Measurements from ENCODE around the gene PIM3. TPM values are rescaled to one million over a fixed set of nuclear protein-coding genes. Genes with fewer than 3 reads are reported as not detected.

PIM3 gene
- total RNA-seq, 1 donor from 2014 or later = 119 TPM

DNA sequence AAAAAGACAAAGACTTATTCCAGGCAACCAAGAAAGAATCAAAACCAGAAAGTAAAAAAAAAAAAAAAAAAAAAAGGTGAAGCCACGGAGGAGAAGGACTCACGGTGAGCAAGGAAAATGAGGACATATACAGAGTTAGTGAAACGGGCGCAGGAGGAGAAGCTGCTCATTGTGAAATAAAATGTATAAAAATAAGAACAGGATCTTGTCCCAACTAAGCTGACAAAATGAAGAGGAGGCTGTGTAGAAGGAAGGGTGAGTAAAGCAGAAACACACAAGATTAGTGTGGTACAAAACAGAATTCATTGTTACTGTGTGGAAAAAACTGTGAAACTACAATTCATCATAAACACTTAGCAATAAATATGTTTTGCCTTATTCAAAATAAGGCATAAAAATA is 44.3 kb downstream of the PIM3 start:
- peaks cover 2% of the 10 kb centered on the region for H3K27me3 ChIP-seq
- ATAC-seq = no peak
- intact Hi-C loops (cut with DNase I) = no loop called here
- no peaks in the 10 kb centered on the region for H3K36me3 ChIP-seq
- no peak for DNase-seq
- H3K4me1 ChIP-seq = no peaks in the 10 kb centered on the region
- no peak overlapping the region for H3K27ac ChIP-seq
- TF ChIP-seq, protein P1, sequence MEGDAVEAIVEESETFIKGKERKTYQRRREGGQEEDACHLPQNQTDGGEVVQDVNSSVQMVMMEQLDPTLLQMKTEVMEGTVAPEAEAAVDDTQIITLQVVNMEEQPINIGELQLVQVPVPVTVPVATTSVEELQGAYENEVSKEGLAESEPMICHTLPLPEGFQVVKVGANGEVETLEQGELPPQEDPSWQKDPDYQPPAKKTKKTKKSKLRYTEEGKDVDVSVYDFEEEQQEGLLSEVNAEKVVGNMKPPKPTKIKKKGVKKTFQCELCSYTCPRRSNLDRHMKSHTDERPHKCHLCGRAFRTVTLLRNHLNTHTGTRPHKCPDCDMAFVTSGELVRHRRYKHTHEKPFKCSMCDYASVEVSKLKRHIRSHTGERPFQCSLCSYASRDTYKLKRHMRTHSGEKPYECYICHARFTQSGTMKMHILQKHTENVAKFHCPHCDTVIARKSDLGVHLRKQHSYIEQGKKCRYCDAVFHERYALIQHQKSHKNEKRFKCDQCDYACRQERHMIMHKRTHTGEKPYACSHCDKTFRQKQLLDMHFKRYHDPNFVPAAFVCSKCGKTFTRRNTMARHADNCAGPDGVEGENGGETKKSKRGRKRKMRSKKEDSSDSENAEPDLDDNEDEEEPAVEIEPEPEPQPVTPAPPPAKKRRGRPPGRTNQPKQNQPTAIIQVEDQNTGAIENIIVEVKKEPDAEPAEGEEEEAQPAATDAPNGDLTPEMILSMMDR (IDR thresholded peaks at IDR 0.05) = no peak
- no peak overlapping the region for H3K4me3 ChIP-seq
- no peaks in the 10 kb centered on the region for H3K9me3 ChIP-seq

DNA sequence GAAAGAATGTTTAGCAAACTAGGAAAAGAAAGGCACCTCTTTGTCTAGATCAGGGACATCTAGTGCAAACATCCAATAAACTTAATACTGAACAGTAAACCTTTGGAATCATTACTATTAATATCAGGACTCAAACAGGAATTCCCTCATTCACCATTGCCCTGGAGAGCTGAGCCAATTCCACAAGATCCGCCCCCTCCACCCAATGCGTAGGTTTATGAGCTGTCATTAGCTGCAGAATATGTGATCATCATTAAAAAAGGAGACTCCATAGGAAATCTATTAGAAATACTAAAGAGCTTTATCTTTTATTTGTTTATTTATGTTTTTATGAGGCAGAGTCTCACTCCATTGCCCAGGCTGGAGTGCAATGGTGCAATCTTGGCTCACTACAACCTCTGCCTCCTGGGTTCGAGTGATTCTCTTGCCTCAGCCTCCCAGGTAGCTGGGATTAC is 46.5 kb downstream of the PIM3 start:
- intact Hi-C loops (cut with DNase I) = no loop called here
- H3K4me3 ChIP-seq = no peak overlapping the region
- H3K27ac ChIP-seq = no peak overlapping the region
- peak; percentile 3 for DNase-seq
- no peaks in the 10 kb centered on the region for H3K4me1 ChIP-seq
- H3K36me3 ChIP-seq = no peaks in the 10 kb centered on the region
- TF ChIP-seq, protein P1 (IDR thresholded peaks at IDR 0.05) = no peak
- ATAC-seq = no peak
- no peaks in the 10 kb centered on the region for H3K9me3 ChIP-seq
- H3K27me3 ChIP-seq = peaks cover 22% of the 10 kb centered on the region

DNA sequence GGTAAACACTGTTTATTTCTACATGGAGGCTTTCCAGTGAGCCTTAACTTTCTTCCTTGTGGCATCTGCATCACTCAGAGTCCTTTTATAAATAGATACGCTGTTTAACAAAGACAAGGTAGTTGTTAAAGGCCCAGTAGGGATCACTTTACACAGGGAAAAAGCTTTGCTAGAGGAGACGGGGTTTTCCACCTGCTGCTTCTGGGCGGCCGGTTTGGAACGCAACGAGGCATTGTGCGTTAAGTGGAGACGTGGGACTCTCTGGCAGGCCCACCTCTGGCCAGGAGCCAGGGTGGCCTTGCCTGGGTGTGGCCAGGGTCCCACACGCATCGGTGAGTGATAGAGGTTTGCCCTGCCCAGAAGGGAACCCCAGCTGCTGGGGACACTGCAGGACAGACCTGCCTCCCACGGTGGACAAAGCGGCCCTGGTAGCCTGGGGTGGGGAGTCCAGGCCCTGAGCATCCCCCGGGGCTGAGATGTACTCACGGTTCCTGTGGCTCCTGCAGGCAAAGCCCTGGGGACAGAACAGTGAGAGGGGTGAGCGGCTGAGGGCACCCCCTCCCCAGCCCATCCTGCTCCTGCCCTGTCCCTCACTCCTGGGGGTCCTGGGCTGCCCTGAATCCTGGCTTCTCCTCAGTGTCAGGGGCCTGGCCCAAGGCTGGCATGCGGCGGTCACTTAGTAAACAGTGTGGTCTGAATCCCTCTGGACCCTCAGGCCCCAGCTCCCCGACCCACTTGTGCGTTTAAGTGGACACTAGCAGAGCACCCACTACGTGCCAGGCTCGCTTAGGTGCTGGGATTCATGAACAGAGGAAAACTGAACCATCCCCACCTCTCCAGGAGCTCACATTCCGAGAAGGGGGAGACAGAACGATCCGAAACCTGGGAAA is 47.8 kb downstream of the PIM3 start:
- intact Hi-C loops (cut with DNase I) = no loop called here
- Histone ChIP-seq H3K27me3 (peaks cover 32% of the 10 kb centered on the region), H3K4me1 (no peaks in the 10 kb centered on the region), H3K9me3 (no peaks in the 10 kb centered on the region), H3K27ac (no peak overlapping the region), H3K4me3 (no peak overlapping the region), H3K36me3 (no peaks in the 10 kb centered on the region)
- ATAC-seq = no peak
- DNase-seq = peak; percentile 49
- TF ChIP-seq, protein P1 (IDR thresholded peaks at IDR 0.05) = no peak

DNA sequence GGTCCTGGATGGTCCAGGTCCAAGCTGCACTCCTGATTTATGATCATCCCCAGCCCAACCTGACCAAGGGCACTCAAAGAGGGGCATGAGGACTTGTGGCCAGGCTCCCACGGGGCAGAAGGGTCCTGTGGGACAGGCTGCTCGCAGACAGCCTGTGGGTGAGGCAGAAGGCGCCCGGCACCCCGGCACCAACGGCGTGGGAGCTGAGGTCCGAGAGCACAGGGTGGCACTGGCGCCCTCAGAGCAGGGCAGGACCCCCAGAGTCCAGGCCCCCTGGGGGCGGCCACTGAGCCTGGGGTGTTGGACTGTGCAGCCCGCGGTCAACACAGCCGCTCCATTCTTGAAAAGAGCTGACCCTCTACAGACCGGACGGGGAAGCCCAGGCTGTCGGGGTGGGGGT is 48.7 kb downstream of the PIM3 start:
- Histone ChIP-seq H3K4me1 (no peaks in the 10 kb centered on the region), H3K9me3 (no peaks in the 10 kb centered on the region), H3K4me3 (no peak overlapping the region), H3K27me3 (peaks cover 40% of the 10 kb centered on the region), H3K36me3 (no peaks in the 10 kb centered on the region), H3K27ac (no peak overlapping the region)
- TF ChIP-seq, protein P1 (IDR thresholded peaks at IDR 0.05) = no peak
- ATAC-seq = no peak
- DNase-seq = peak; percentile 60
- intact Hi-C loops (cut with DNase I) = no loop called here

DNA sequence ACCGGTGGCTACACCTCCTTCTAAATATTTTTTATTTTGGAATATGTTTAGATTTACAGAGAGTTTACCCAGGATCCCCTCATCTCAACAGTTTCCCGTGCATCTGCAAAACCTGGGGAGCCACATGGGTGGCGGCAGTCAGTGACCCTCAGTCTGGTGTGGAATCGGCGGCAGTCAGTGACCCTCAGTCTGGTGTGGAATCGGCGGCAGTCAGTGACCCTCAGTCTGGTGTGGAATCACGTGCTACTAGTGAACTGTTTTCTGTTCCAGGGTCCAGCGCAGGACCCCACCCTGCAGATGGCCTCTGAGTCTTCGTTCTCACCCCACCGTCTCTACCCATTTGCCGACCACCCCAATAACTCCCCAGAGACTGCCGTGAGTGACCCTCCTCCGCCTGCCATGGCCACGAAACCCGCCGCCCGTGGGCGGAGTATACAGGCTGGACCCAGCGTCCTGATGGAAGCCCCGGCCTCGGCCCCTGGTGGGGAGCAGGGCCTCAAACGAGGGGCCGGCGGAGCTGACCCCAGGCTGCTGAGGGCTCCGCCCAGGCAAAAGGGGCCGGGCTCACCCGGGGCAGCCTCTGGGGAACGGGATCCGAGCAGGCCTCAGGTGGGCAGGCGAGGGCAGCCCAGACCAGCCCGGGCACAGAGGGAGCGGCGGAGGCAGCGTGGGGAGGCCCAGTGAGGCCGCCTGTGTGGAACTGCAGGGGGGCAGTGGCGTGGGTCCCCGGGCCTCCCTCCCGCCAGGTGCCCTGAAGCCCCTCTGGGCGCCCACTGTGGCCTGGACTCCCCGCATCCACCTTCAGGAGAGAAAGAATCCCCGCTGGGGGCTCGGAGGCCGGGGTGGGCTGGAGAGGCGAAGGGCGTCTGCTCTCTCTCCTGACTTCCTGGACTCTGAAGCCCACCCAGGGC is 49.4 kb downstream of the PIM3 start:
- peaks cover 48% of the 10 kb centered on the region for H3K27me3 ChIP-seq
- H3K4me3 ChIP-seq = no peak overlapping the region
- no peaks in the 10 kb centered on the region for H3K36me3 ChIP-seq
- intact Hi-C loops (cut with DNase I) = no loop called here
- TF ChIP-seq, protein P1 (IDR thresholded peaks at IDR 0.05) = no peak
- H3K4me1 ChIP-seq = peaks cover 6% of the 10 kb centered on the region
- no peak overlapping the region for H3K27ac ChIP-seq
- no peaks in the 10 kb centered on the region for H3K9me3 ChIP-seq
- ATAC-seq (no peak), DNase-seq (peak; percentile 60)

All from upper lobe of right lung (tissue), 1 donor.